ENCODE measurements around the gene TOP1. TPM values are rescaled to one million over a fixed set of nuclear protein-coding genes. Genes with fewer than 3 reads are reported as not detected.

TOP1 gene
- total RNA-seq, 3 donors from 2014 or later (not counting 1 experiment from before 2014, with no cell fraction given): 32.2 to 36.3 (median 36.3) TPM

DNA sequence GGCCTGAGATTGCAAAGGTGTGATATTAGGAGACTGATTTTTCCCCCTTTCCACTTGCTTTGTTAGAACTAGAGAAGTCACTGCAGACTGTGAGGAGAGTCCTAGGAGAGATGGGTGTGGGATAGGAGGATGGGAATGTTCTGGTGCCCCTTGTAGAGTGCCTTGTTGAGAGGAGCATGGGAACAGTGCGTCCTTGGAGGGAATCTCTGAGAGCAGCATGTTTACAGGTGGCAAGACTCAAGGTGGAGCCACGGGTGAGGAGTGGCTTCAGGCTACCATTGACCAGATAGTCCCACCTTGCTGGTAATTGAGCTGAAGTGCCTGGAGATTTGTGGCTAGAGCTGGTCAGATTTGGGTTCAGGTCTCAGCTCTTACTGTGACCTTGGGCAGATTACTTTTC is 114.7 kb downstream of the TOP1 start:
- ATAC-seq (no peak), DNase-seq (no peak)
- TF ChIP-seq, protein P1, sequence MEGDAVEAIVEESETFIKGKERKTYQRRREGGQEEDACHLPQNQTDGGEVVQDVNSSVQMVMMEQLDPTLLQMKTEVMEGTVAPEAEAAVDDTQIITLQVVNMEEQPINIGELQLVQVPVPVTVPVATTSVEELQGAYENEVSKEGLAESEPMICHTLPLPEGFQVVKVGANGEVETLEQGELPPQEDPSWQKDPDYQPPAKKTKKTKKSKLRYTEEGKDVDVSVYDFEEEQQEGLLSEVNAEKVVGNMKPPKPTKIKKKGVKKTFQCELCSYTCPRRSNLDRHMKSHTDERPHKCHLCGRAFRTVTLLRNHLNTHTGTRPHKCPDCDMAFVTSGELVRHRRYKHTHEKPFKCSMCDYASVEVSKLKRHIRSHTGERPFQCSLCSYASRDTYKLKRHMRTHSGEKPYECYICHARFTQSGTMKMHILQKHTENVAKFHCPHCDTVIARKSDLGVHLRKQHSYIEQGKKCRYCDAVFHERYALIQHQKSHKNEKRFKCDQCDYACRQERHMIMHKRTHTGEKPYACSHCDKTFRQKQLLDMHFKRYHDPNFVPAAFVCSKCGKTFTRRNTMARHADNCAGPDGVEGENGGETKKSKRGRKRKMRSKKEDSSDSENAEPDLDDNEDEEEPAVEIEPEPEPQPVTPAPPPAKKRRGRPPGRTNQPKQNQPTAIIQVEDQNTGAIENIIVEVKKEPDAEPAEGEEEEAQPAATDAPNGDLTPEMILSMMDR (IDR thresholded peaks at IDR 0.05): no peak
- peaks cover 97 to 100% of the 10 kb centered on the region in 2 donors for H3K4me1 Mint-ChIP-seq
- peak overlapping the region; percentile 93 to 94 for H3K27ac Mint-ChIP-seq
- no peaks in the 10 kb centered on the region for H3K36me3 ChIP-seq (ENCODE audit: control insufficient read depth, insufficient read depth, low read length)
- H3K27ac ChIP-seq (ENCODE audit: low read length): peak overlapping the region; percentile 37
- H3K27me3 ChIP-seq (ENCODE audit: control insufficient read depth, insufficient read depth, low read length): no peaks in the 10 kb centered on the region
- H3K27me3 Mint-ChIP-seq (ENCODE audit: low read depth in 2 of 2): no peaks in the 10 kb centered on the region
- WGBS (ENCODE audit: insufficient coverage): 46% methylated on average over 2 of the region's 2 CpGs
- peak overlapping the region; percentile 86 for H3K4me3 Mint-ChIP-seq
- peaks cover 100% of the 10 kb centered on the region for H3K4me1 ChIP-seq (ENCODE audit: control insufficient read depth, insufficient read depth, low read length)
- H3K9me3 Mint-ChIP-seq: no peaks in the 10 kb centered on the region
- no peak overlapping the region for H3K4me3 ChIP-seq (ENCODE audit: low read length)
- no peaks in the 10 kb centered on the region for H3K9me3 ChIP-seq (ENCODE audit: control insufficient read depth, insufficient read depth, low read length)
- no peaks in the 10 kb centered on the region for H3K36me3 Mint-ChIP-seq
- intact Hi-C loops (cut with micrococcal nuclease): loop anchor here (2.0 kb wide), 1 partner anchor 13 kb away; no protein-coding TSS in a partner anchor

DNA sequence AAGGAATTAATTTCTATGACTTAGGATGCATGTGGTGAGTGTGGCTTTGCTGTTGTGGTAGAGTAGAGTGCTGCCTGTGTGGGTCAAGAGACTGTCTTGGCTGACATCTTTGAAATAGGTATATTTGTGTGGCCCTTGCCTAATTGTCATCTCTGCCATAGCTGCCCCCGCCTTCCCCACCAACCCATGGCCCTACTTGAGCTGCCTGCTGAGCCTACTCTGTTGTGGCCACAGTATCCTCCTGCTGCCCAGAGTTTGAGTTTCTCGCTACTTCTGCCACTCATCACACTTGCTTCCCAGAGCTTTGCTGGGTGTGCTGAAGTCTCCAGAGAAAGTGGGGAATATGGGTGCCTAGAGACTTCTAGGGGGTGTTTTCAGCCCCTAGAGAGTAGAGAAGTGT is 116.7 kb downstream of the TOP1 start:
- Mint-ChIP-seq H3K27ac (peak overlapping the region; percentile 93 to 94), H3K36me3 (no peaks in the 10 kb centered on the region), H3K9me3 (no peaks in the 10 kb centered on the region), H3K4me1 (peaks cover 92 to 94% of the 10 kb centered on the region in 2 donors), H3K27me3 (ENCODE audit: low read depth in 2 of 2) (no peaks in the 10 kb centered on the region), H3K4me3 (peak overlapping the region; percentile 40)
- TF ChIP-seq, protein P1 (IDR thresholded peaks at IDR 0.05): no peak
- WGBS (ENCODE audit: insufficient coverage): 89% methylated on average over 1 of the region's 2 CpGs
- ATAC-seq: no peak
- intact Hi-C loops (cut with micrococcal nuclease): no loop called here
- no peak overlapping the region for H3K4me3 ChIP-seq (ENCODE audit: low read length)
- H3K27ac ChIP-seq (ENCODE audit: low read length): no peak overlapping the region
- DNase-seq: no peak
- H3K4me1 ChIP-seq (ENCODE audit: control insufficient read depth, insufficient read depth, low read length): peaks cover 93% of the 10 kb centered on the region
- no peaks in the 10 kb centered on the region for H3K9me3 ChIP-seq (ENCODE audit: control insufficient read depth, insufficient read depth, low read length)
- no peaks in the 10 kb centered on the region for H3K36me3 ChIP-seq (ENCODE audit: control insufficient read depth, insufficient read depth, low read length)
- H3K27me3 ChIP-seq (ENCODE audit: control insufficient read depth, insufficient read depth, low read length): no peaks in the 10 kb centered on the region

DNA sequence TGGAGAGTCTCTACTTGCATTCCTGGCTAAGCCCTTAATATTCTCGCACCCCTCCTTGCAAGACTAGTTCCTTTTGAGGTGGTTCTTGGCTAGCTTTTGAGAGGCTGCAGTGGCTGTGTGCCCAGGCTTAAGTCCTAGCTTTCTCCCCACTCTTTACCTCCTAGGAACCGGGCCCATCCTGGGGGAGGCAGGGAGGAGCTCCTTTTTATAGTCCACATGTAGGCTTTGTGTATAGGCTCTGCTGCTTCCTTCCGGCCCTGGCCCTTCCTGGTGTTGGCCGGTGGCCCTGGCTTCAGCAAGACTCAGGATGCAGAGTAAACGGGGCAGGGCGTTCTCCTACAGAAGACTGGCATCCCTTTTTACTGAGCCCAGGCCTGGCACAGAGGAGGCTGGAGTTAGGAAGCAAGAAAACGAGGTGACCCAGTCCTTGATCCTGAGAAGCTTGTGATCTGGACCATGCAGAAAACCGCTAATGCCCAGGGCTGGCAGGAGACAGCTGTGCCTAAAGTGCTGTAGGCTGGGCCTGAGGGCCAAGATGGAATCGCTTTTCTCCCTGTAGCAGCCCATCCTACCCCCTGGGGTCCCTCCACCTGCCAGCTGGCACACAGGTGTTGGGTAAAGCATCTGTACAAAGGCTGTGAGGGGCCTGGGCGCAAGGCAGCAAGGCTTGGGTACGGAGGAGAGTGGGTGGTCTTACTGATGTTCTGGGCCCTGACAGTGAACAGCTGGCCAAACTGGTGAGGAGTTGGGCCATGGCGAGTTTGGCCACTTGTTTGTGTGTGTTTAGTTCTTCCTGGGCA is 117.4 kb downstream of the TOP1 start:
- Mint-ChIP-seq H3K4me1 (peaks cover 92 to 93% of the 10 kb centered on the region in 2 donors), H3K9me3 (no peaks in the 10 kb centered on the region), H3K4me3 (peak overlapping the region; percentile 7), H3K27ac (peak overlapping the region; percentile 55 to 94), H3K36me3 (no peaks in the 10 kb centered on the region), H3K27me3 (ENCODE audit: low read depth in 2 of 2) (no peaks in the 10 kb centered on the region)
- TF ChIP-seq, protein P1 (IDR thresholded peaks at IDR 0.05): no peak
- intact Hi-C loops (cut with micrococcal nuclease): no loop called here
- no peak for ATAC-seq
- H3K4me1 ChIP-seq (ENCODE audit: control insufficient read depth, insufficient read depth, low read length): peaks cover 93% of the 10 kb centered on the region
- no peaks in the 10 kb centered on the region for H3K27me3 ChIP-seq (ENCODE audit: control insufficient read depth, insufficient read depth, low read length)
- H3K9me3 ChIP-seq (ENCODE audit: control insufficient read depth, insufficient read depth, low read length): no peaks in the 10 kb centered on the region
- DNase-seq: no peak
- no peak overlapping the region for H3K4me3 ChIP-seq (ENCODE audit: low read length)
- 95% methylated on average over 12 of the region's 12 CpGs for WGBS (ENCODE audit: insufficient coverage)
- no peaks in the 10 kb centered on the region for H3K36me3 ChIP-seq (ENCODE audit: control insufficient read depth, insufficient read depth, low read length)
- H3K27ac ChIP-seq (ENCODE audit: low read length): no peak overlapping the region
